HK-2 (cell line): Measurements from ENCODE around the gene PUS1.
A peak's percentile ranks its signal among the peaks of the same experiment; 100 is the strongest.

Source experiments
- DNase-seq: peaks from one replicate; pipeline ENCODE4 v3.0.0-alpha.2; 2018; ENCODE audit not compliant: unreplicated experiment

PUS1 gene

GRCh38 chr12:131990066-131990979 lies 61.2 kb downstream of the PUS1 start:
- peak; percentile 56 for DNase-seq

DNA sequence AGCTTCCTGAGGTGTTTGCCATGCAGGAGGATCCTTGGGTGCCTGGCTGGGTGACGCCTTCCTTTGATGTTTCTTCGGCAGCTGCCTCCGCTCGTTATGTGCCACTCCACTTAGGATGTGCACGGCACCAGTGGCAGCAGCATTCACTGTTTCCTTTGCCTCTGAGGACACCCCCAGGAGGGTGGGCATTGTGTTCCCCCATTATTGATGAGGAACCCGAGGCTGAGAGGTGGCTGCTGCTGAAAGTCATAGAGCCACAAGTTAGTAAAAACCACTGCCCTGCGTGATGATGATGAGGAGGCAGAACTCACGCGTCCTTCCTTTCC lies 61.9 kb downstream of the PUS1 start:
- no peak for DNase-seq

DNA sequence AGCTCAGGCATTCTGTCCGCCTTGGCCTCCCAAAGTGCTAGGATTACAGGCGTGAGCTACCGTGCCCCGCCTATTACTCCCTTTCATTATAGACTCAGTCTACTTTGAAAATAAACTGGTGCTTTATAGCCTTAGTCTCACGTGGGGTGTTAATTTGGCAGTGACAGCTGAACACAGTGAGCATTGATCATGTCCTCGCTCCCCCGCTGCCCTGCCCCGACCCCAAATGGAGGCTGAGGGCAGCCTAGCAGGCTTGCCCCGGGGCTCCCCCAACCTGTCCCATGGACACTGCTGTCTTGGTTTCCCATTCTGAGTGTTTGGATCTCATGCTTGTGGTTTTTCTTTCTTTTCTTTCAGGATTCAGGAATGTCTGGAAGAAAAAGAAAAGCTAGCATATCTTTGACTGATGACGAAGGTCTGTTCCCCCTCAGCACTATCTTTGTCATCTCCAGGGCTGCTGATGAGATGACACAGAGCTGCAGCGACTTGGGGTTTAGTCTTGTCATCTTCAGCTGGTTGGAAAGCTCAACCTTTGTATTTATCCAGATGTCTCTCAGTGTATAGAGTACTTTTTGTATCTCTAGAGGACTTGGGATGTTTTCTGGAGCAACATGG lies 62.8 kb downstream of the PUS1 start:
- no peak for DNase-seq

- DNase-seq = no peak
Measured at GRCh38 chr12:131994589-131994988, 65.5 kb downstream of the PUS1 start.
